DOHH2 (cell line): ENCODE results near the gene AMZ2.
"Not testable (repeated sequence)": the region's sequence is repeated elsewhere in the genome, so short reads cannot be mapped to it uniquely, and the experiment has no call there.

ENCODE experiments used
- H3F3A ChIP-seq: fragments of 200-600 bp; sonication (generic), shearing (Covaris generic); 2 replicates; pipeline ENCODE4 v1.6.0; 2016; ENCODE audit warnings: antibody characterized with exemption, mild to moderate bottlenecking; ENCODE audit not compliant: control insufficient read depth, insufficient read depth
- H3K27ac ChIP-seq: fragments of 200-600 bp; sonication (generic); 2 replicates; pipeline ENCODE4 v1.5.1; 2014; ENCODE audit warnings: low read depth, mild to moderate bottlenecking, low read length, moderate library complexity
- H3K27me3 ChIP-seq: fragments of 200-600 bp; sonication (generic); 2 replicates; pipeline ENCODE4 v1.6.1; 2014; ENCODE audit warnings: mild to moderate bottlenecking, low read length, mixed read lengths; ENCODE audit not compliant: control insufficient read depth
- H3K36me3 ChIP-seq: fragments of 200-600 bp; sonication (generic); 2 replicates; pipeline ENCODE4 v1.6.1; 2014; ENCODE audit warnings: mild to moderate bottlenecking, low read length, moderate library complexity, mixed read lengths; ENCODE audit not compliant: control insufficient read depth
- H3K4me1 ChIP-seq: fragments of 200-600 bp; sonication (generic); 2 replicates; pipeline ENCODE4 v1.6.1; 2014; ENCODE audit warnings: mild to moderate bottlenecking, low read length, mixed read lengths; ENCODE audit not compliant: control insufficient read depth
- H3K4me2 ChIP-seq: fragments of 200-600 bp; sonication (generic); 2 replicates; pipeline ENCODE4 v1.6.0; 2014; ENCODE audit warnings: mild to moderate bottlenecking, low read length, moderate library complexity
- H3K4me3 ChIP-seq: fragments of 200-600 bp; sonication (generic); 2 replicates; pipeline ENCODE4 v1.5.1; 2014; ENCODE audit warnings: mild to moderate bottlenecking, low read length, mixed read lengths
- H3K79me2 ChIP-seq: fragments of 200-600 bp; sonication (generic); 2 replicates; pipeline ENCODE4 v1.6.1; 2014; ENCODE audit warnings: mild to moderate bottlenecking, low read length, mixed read lengths; ENCODE audit not compliant: control insufficient read depth
- H3K9me2 ChIP-seq: fragments of 200-600 bp; sonication (generic); replicated peaks from 2 replicates; pipeline ENCODE4 v1.6.1; 2014; ENCODE audit warnings: mild to moderate bottlenecking, low read length, mixed read lengths; ENCODE audit not compliant: control insufficient read depth
- H3K9me3 ChIP-seq: fragments of 200-600 bp; sonication (generic); 2 replicates; pipeline ENCODE4 v1.6.1; 2014; ENCODE audit warnings: antibody characterized with exemption, low read length, mixed read lengths; ENCODE audit not compliant: control insufficient read depth, insufficient read depth
- H4K20me1 ChIP-seq: fragments of 200-600 bp; sonication (generic); 2 replicates; pipeline ENCODE4 v1.6.0; 2014; ENCODE audit warnings: low read depth, mild to moderate bottlenecking, antibody characterized with exemption, low read length, moderate library complexity; ENCODE audit not compliant: control insufficient read depth, insufficient read depth
- EZH2phosphoT487 ChIP-seq: fragments of 200-600 bp; sonication (generic); IDR thresholded peaks from 2 replicates; pipeline ENCODE4 v1.6.1; 2017; ENCODE audit warnings: borderline replicate concordance, mild to moderate bottlenecking, antibody characterized with exemption, low read length, moderate library complexity, mixed read lengths
- TF ChIP-seq, protein P1 (sequence below): fragments of 200-600 bp; sonication (generic); IDR thresholded peaks from one replicate; pipeline ENCODE4 v1.5.1; 2014; ENCODE audit warnings: antibody characterized with exemption, mild to moderate bottlenecking, low read depth, low read length; ENCODE audit not compliant: poor library complexity, severe bottlenecking

AMZ2 gene

DNA sequence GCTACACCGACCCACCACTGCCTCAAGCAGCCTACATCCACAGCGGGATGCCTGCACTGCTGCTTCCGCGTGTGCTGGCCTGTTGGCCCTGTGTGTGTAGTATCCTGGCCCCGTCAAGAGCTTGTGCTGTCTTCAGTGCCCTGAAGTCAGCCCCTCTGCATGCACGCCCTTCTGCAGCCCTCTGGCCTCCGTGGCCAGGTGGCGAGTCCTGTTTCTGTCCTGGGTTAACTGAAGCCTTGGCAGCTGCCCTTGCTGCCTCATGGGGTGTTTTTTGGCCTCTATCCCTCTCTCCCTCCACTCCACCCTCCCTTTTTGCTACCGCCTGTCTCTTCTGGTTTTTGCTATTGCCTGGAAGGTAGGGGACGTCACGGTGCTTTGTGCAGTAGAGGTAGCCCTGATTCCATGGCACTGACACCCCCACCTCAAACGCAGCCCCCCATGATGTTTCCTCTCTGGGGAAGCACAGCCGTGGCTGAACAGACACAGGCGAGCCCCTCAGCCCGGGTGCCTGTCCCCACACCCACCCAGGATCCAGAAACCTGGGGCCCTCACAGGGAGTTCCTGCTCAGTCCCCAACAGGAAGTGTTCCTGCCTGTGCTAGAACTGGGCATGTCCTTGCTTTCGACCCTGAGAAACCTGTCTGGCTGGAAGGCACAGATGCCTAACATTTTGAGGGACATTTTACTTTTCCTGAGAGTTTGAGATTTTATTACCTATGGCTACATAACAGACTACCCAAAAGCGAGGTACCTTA, 18.8 kb upstream of the AMZ2 start:
- no peaks in the 10 kb centered on the region for H3K9me3 ChIP-seq
- no peaks in the 10 kb centered on the region for H3K9me2 ChIP-seq
- H3K4me1 ChIP-seq: peaks cover 67% of the 10 kb centered on the region
- 0 out of 2 replicates have a peak overlapping the region, but pooled peaks have one; percentile 1 for H3K4me2 ChIP-seq
- peaks cover 20% of the 10 kb centered on the region for H3F3A ChIP-seq
- no peaks in the 10 kb centered on the region for H3K27me3 ChIP-seq
- TF ChIP-seq, protein P1, sequence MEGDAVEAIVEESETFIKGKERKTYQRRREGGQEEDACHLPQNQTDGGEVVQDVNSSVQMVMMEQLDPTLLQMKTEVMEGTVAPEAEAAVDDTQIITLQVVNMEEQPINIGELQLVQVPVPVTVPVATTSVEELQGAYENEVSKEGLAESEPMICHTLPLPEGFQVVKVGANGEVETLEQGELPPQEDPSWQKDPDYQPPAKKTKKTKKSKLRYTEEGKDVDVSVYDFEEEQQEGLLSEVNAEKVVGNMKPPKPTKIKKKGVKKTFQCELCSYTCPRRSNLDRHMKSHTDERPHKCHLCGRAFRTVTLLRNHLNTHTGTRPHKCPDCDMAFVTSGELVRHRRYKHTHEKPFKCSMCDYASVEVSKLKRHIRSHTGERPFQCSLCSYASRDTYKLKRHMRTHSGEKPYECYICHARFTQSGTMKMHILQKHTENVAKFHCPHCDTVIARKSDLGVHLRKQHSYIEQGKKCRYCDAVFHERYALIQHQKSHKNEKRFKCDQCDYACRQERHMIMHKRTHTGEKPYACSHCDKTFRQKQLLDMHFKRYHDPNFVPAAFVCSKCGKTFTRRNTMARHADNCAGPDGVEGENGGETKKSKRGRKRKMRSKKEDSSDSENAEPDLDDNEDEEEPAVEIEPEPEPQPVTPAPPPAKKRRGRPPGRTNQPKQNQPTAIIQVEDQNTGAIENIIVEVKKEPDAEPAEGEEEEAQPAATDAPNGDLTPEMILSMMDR: no peak
- TF ChIP-seq EZH2phosphoT487: no peak
- H3K4me3 ChIP-seq: no peak overlapping the region
- H3K27ac ChIP-seq: no peak overlapping the region
- H3K79me2 ChIP-seq: peaks cover 79% of the 10 kb centered on the region
- H4K20me1 ChIP-seq: no peaks in the 10 kb centered on the region
- H3K36me3 ChIP-seq: peaks cover 33% of the 10 kb centered on the region

DNA sequence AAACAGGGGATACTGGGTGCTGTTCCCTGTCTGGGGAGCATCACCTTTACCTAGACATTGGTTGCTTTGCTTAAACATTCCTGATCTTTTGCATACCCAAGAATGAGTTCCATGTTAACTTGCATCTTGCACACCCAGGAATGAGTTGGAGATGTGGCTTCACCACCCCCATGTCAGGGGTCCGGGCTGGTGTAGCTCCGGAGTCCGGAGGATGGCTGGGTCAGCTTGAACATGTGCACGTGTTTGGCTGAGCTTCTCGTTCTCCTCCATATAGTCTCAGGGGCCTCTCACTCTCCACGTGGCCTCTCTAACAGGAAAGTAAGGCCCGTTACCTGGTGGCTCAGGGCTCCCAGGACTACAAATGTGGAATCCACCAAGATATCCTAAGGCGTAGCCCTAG, 18.2 kb upstream of the AMZ2 start:
- H3K27me3 ChIP-seq: no peaks in the 10 kb centered on the region
- H3K27ac ChIP-seq: no peak overlapping the region
- peaks cover 14% of the 10 kb centered on the region for H3F3A ChIP-seq
- no peak overlapping the region for H3K4me2 ChIP-seq
- H4K20me1 ChIP-seq: no peaks in the 10 kb centered on the region
- peaks cover 81% of the 10 kb centered on the region for H3K79me2 ChIP-seq
- H3K9me3 ChIP-seq: no peaks in the 10 kb centered on the region
- no peak overlapping the region for H3K4me3 ChIP-seq
- peaks cover 28% of the 10 kb centered on the region for H3K36me3 ChIP-seq
- no peaks in the 10 kb centered on the region for H3K9me2 ChIP-seq
- H3K4me1 ChIP-seq: peaks cover 67% of the 10 kb centered on the region
- TF ChIP-seq, protein P1: no peak
- TF ChIP-seq EZH2phosphoT487: no peak

DNA sequence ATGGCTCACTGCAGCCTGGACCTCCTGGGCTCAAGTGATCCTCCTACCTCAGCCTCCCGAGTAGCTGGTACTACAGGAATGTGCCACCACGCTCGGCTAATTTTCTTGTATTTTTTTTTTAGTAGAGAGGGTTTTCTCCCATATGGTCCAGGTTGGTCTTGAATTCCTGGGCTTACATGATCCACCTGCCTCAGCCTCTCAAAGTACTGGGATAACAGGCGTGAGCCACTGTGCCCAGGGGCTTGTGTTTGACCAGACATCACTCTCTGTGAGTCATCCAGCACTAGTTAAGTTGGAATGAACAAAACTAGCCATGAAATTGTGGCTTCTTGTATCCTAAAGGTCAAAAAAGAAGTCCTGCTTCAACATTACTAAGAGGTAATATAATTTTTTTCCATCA, 16.7 kb upstream of the AMZ2 start:
- H3K9me3 ChIP-seq: not testable (repeated sequence)

DNA sequence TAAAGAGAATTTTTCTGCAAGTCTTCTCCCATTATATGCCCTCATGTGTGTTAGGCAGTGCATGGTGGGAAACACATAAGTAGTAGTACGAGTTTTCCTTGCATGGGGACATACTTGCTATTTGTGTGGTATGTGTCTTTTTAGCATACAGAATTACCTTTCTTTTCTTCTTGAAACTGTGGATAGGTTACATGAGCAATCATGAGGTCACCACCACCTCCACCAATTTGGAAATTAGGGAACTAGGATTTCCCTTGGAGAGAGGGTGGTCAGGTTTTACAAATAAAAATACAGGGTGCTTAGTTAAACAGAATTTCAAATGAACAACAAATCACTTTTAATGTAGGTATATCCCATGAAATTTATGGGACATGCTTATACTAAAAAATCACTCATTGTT, 16.3 kb upstream of the AMZ2 start:
- Histone ChIP-seq H3K27ac (no peak overlapping the region), H3K9me3 (no peaks in the 10 kb centered on the region), H3K4me2 (no peak overlapping the region), H3K79me2 (peaks cover 80% of the 10 kb centered on the region), H3K4me1 (peaks cover 65% of the 10 kb centered on the region), H3K4me3 (no peak overlapping the region), H4K20me1 (no peaks in the 10 kb centered on the region), H3K27me3 (no peaks in the 10 kb centered on the region), H3K9me2 (no peaks in the 10 kb centered on the region), H3F3A (peaks cover 16% of the 10 kb centered on the region), H3K36me3 (peaks cover 23% of the 10 kb centered on the region)
- TF ChIP-seq, protein P1: no peak
- no peak for TF ChIP-seq EZH2phosphoT487

More for the DNA sequence above, 16.7 kb upstream of the AMZ2 start:
- peaks cover 12% of the 10 kb centered on the region; the same call in 1 of the 2 replicates for H3F3A ChIP-seq
- not testable (repeated sequence) for H3K4me3 ChIP-seq, H3K9me2 ChIP-seq, H3K27me3 ChIP-seq, H3K4me2 ChIP-seq, H4K20me1 ChIP-seq, H3K27ac ChIP-seq
- H3K4me1 ChIP-seq: peaks cover 66% of the 10 kb centered on the region
- peaks cover 27% of the 10 kb centered on the region for H3K36me3 ChIP-seq
- peaks cover 84% of the 10 kb centered on the region for H3K79me2 ChIP-seq

DNA sequence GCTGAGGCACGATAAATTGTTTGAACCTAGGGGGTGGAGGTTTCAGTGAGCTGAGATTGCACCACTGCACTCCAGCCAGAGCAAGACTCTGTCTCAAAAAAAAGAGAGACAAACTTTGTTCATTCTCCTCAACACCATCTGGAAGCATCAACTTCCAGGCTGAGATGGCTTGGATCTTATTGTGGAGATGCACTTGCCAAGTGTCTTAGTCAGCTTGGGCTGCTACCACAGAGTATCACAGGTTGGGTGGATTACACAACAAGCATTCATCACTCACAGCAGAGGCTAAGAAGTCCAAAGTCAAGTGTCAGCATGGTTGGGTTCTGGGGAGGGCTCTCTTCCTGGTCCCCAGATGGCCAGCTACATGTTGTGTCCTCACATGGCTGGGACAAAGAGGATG, 15.1 kb upstream of the AMZ2 start:
- not testable (repeated sequence) for H3K4me3 ChIP-seq, H3K9me3 ChIP-seq, H3K27ac ChIP-seq, H3K9me2 ChIP-seq, H4K20me1 ChIP-seq, H3K4me2 ChIP-seq, H3K27me3 ChIP-seq
- H3K79me2 ChIP-seq: peaks cover 68% of the 10 kb centered on the region
- H3K36me3 ChIP-seq: peaks cover 20% of the 10 kb centered on the region
- H3F3A ChIP-seq: peaks cover 26% of the 10 kb centered on the region
- peaks cover 65% of the 10 kb centered on the region for H3K4me1 ChIP-seq
